ENCODE measurements around the gene SLC36A3.

DNA sequence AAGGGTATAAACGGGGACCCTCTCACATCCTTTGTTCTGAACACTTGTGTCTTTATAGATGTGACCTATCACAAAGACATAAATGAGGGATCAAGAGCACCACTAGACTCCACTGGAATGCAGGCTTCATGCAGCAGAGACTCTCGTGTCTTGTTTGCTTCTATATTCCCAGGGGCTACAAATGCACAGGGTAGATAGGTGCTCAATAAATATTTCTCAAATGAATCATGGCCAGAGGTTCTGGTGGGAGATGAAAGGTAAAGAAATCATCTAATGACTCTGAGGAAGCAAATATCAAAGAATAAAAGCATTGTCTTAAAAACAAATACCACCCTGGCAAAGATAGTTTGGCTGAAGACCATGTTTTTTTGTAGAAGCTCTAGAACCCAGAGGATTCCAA, 6.6 kb downstream of the SLC36A3 start:
- TF ChIP-seq EZH2 (IDR thresholded peaks at IDR 0.05; ENCODE audit: low read depth, low read length, severe bottlenecking) (no peak), FOSL1 (IDR thresholded peaks at IDR 0.05; ENCODE audit: insufficient read depth, low read depth, low read length) (no peak)
- TF ChIP-seq, protein P1, sequence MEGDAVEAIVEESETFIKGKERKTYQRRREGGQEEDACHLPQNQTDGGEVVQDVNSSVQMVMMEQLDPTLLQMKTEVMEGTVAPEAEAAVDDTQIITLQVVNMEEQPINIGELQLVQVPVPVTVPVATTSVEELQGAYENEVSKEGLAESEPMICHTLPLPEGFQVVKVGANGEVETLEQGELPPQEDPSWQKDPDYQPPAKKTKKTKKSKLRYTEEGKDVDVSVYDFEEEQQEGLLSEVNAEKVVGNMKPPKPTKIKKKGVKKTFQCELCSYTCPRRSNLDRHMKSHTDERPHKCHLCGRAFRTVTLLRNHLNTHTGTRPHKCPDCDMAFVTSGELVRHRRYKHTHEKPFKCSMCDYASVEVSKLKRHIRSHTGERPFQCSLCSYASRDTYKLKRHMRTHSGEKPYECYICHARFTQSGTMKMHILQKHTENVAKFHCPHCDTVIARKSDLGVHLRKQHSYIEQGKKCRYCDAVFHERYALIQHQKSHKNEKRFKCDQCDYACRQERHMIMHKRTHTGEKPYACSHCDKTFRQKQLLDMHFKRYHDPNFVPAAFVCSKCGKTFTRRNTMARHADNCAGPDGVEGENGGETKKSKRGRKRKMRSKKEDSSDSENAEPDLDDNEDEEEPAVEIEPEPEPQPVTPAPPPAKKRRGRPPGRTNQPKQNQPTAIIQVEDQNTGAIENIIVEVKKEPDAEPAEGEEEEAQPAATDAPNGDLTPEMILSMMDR (IDR thresholded peaks at IDR 0.05; ENCODE audit: control extremely low read depth in 1 of 3, insufficient read depth in 1 of 3, low read depth in 1 of 3, low read length in 3 of 3) = no peak

All from H1 (cell line).